Body of pancreas (tissue), 4 donors: ENCODE measurements around the gene LRRC3.

Experiments used
- POLR2A ChIP-seq, 3 donors: fragments of 450-650 bp; IDR thresholded peaks; one replicate each; pipeline ENCODE4 v1.6.1; 2016; ENCODE audit warnings: antibody characterized with exemption in 3 of 3, mild to moderate bottlenecking in 2 of 3
- TF ChIP-seq, protein P1 (sequence below), 7 experiments: fragments of 450-650 bp in 4 of 7; fragments of 200-600 bp in 3 of 7; sonication (generic) in 3 of 7; IDR thresholded peaks; one replicate each; pipeline ENCODE4 v1.5.1; 2016 to 2019; ENCODE audit warnings: antibody characterized with exemption in 7 of 7

- no peak for TF ChIP-seq POLR2A (IDR thresholded peaks at IDR 0.05)
- TF ChIP-seq, protein P1, sequence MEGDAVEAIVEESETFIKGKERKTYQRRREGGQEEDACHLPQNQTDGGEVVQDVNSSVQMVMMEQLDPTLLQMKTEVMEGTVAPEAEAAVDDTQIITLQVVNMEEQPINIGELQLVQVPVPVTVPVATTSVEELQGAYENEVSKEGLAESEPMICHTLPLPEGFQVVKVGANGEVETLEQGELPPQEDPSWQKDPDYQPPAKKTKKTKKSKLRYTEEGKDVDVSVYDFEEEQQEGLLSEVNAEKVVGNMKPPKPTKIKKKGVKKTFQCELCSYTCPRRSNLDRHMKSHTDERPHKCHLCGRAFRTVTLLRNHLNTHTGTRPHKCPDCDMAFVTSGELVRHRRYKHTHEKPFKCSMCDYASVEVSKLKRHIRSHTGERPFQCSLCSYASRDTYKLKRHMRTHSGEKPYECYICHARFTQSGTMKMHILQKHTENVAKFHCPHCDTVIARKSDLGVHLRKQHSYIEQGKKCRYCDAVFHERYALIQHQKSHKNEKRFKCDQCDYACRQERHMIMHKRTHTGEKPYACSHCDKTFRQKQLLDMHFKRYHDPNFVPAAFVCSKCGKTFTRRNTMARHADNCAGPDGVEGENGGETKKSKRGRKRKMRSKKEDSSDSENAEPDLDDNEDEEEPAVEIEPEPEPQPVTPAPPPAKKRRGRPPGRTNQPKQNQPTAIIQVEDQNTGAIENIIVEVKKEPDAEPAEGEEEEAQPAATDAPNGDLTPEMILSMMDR (IDR thresholded peaks at IDR 0.05), result no peak
Observed at GRCh38 chr21:44445145-44445812, 10.0 kb upstream of the LRRC3 start.
